Progenitor cell of endocrine pancreas (in vitro differentiated cells): ENCODE measurements around the gene LSM14A. TPM values are rescaled to one million over a fixed set of nuclear protein-coding genes. Genes with fewer than 3 reads are reported as not detected.

Experiments
- DNase-seq: peaks from one replicate; pipeline ENCODE4 v3.0.0; 2021; ENCODE audit warnings: low spot score; ENCODE audit not compliant: unreplicated experiment
- H3K27ac Mint-ChIP-seq: 2 replicates; pipeline ENCODE4 v1.8.0; 2021; ENCODE audit warnings: mild to moderate bottlenecking, moderate library complexity, mixed read lengths
- H3K27me3 Mint-ChIP-seq: 2 replicates; pipeline ENCODE4 v1.8.0; 2021; ENCODE audit warnings: mixed read lengths
- H3K36me3 Mint-ChIP-seq: 2 replicates; pipeline ENCODE4 v1.8.0; 2022; ENCODE audit warnings: mixed read lengths; ENCODE audit not compliant: insufficient read depth
- H3K4me1 Mint-ChIP-seq: 2 replicates; pipeline ENCODE4 v1.8.0; 2021; ENCODE audit warnings: low read depth, mixed read lengths
- H3K4me3 Mint-ChIP-seq: 2 replicates; pipeline ENCODE4 v1.8.0; 2021; ENCODE audit warnings: low read depth, mild to moderate bottlenecking, moderate library complexity, mixed read lengths
- H3K9me3 Mint-ChIP-seq: 2 replicates; pipeline ENCODE4 v1.8.0; 2021; ENCODE audit warnings: low read depth, mixed read lengths
- CTCF ChIP-seq: fragments of 200-600 bp; sonication (generic); IDR thresholded peaks from one replicate; pipeline ENCODE4 v1.5.0; 2021; ENCODE audit warnings: antibody characterized with exemption, mild to moderate bottlenecking; ENCODE audit not compliant: unreplicated experiment
- total RNA-seq: library from RNA; stranded (reverse); gene quantifications from 2 replicates; pipeline ENCODE4 v1.2.1, GENCODE V29; 2021

The LSM14A gene
- total RNA-seq, 1 donor from 2014 or later: 133 TPM

- peaks cover 51% of the 10 kb centered on the region for H3K4me1 Mint-ChIP-seq
- TF ChIP-seq CTCF: no peak
- no peaks in the 10 kb centered on the region for H3K27me3 Mint-ChIP-seq
Measured at GRCh38 chr19:34176581-34176980, 4.3 kb downstream of the LSM14A start.

GRCh38 chr19:34178274-34178610 is 5.9 kb downstream of the LSM14A start:
- Mint-ChIP-seq H3K4me3 (no peak overlapping the region), H3K27ac (peak overlapping the region; percentile 6), H3K9me3 (no peaks in the 10 kb centered on the region), H3K36me3 (peaks cover 4% of the 10 kb centered on the region), H3K27me3 (no peaks in the 10 kb centered on the region), H3K4me1 (peaks cover 57% of the 10 kb centered on the region)
- TF ChIP-seq CTCF: no peak
- no peak for DNase-seq

More at GRCh38 chr19:34176581-34176980, 4.3 kb downstream of the LSM14A start:
- peaks cover 4% of the 10 kb centered on the region for H3K36me3 Mint-ChIP-seq
- no peak overlapping the region for H3K27ac Mint-ChIP-seq
- no peaks in the 10 kb centered on the region for H3K9me3 Mint-ChIP-seq
- no peak for DNase-seq
- H3K4me3 Mint-ChIP-seq: no peak overlapping the region

- Mint-ChIP-seq H3K27me3 (no peaks in the 10 kb centered on the region), H3K4me1 (peaks cover 52% of the 10 kb centered on the region), H3K9me3 (no peaks in the 10 kb centered on the region), H3K27ac (peak overlapping the region; percentile 46), H3K4me3 (no peak overlapping the region), H3K36me3 (peaks cover 3% of the 10 kb centered on the region)
- no peak for TF ChIP-seq CTCF
- no peak for DNase-seq
Measured at GRCh38 chr19:34179066-34179465, 6.8 kb downstream of the LSM14A start.

- TF ChIP-seq CTCF: no peak
Measured at GRCh38 chr19:34180273-34180672, 8.0 kb downstream of the LSM14A start.

DNA sequence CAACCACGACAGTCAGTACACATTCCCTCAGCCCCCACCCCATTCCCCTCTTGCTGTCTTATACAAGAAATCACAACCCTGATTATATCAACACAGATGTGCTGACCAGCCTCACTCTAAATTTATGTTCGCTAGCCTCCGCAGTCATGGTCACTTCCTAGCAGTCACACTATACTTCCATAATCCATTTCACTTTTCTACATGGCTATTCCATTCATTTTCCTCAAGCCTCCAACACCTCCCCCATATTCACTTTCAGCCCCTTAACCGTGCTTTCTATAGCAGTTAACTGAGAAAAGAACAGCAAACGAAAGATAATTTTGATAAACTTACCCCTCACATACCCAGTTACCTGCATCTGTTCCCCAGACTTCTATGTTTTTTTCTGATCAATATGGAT is 8.4 kb downstream of the LSM14A start:
- H3K36me3 Mint-ChIP-seq: peaks cover 3% of the 10 kb centered on the region
- no peak for TF ChIP-seq CTCF
- H3K27me3 Mint-ChIP-seq: no peaks in the 10 kb centered on the region
- peak overlapping the region; percentile 44 for H3K27ac Mint-ChIP-seq
- no peaks in the 10 kb centered on the region for H3K9me3 Mint-ChIP-seq
- peaks cover 53% of the 10 kb centered on the region for H3K4me1 Mint-ChIP-seq
- no peak overlapping the region for H3K4me3 Mint-ChIP-seq
- no peak for DNase-seq

More at GRCh38 chr19:34180273-34180672, 8.0 kb downstream of the LSM14A start:
- H3K9me3 Mint-ChIP-seq: no peaks in the 10 kb centered on the region
- H3K27ac Mint-ChIP-seq: peak overlapping the region; percentile 44
- H3K4me1 Mint-ChIP-seq: peaks cover 53% of the 10 kb centered on the region
- H3K27me3 Mint-ChIP-seq: no peaks in the 10 kb centered on the region
- no peak overlapping the region for H3K4me3 Mint-ChIP-seq
- no peak for DNase-seq
- peaks cover 3% of the 10 kb centered on the region for H3K36me3 Mint-ChIP-seq
